ENCODE results near the gene WDR74.
"Not testable (repeated sequence)": the region's sequence is repeated elsewhere in the genome, so short reads cannot be mapped to it uniquely, and the experiment has no call there.

Gene WDR74

DNA sequence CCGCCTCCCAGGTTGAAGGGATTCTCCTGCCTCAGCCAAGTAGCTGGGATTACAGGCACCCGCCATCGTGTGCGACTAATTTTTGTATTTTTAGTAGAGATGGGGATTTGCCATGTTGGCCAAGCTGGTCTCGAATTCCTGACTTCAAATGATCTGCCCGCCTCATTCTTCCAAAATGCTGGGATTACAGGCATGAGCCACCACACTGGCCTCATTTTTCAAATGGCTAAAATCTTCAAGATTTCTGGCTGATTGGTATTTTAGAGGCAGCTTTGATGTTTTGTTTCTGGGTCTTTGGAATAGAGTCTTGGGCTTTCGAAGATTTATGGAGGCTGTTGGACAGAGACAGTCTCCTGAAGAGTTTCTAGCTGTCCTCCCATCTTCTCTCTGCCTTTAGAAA is 35.5 kb upstream of the WDR74 start:
- TF ChIP-seq, protein P1, sequence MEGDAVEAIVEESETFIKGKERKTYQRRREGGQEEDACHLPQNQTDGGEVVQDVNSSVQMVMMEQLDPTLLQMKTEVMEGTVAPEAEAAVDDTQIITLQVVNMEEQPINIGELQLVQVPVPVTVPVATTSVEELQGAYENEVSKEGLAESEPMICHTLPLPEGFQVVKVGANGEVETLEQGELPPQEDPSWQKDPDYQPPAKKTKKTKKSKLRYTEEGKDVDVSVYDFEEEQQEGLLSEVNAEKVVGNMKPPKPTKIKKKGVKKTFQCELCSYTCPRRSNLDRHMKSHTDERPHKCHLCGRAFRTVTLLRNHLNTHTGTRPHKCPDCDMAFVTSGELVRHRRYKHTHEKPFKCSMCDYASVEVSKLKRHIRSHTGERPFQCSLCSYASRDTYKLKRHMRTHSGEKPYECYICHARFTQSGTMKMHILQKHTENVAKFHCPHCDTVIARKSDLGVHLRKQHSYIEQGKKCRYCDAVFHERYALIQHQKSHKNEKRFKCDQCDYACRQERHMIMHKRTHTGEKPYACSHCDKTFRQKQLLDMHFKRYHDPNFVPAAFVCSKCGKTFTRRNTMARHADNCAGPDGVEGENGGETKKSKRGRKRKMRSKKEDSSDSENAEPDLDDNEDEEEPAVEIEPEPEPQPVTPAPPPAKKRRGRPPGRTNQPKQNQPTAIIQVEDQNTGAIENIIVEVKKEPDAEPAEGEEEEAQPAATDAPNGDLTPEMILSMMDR (IDR thresholded peaks at IDR 0.05; ENCODE audit: low read depth, low read length), result no peak
- no peak for DNase-seq (ENCODE audit: extremely low read depth, low read depth)

DNA sequence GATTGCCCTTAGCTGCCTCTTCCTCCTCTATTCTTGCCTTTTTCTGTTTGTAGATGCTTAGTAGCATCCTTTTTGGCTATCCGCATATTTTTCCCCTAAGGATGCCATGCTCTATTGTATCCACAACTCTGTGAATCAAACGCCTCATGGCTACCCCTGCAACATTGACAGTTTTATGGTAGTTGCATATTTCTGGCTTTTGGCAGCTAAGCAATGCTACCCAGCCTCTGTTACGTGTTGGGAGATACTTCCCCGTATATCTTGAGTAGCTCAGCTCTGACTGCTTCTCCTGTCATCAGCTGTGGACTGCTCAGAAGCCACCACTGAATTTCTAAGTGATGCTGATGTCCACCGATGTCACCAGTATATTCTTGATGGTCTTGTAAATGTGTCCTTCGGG is 26.2 kb upstream of the WDR74 start:
- TF ChIP-seq, protein P1 (IDR thresholded peaks at IDR 0.05; ENCODE audit: low read depth, low read length), result no peak

DNA sequence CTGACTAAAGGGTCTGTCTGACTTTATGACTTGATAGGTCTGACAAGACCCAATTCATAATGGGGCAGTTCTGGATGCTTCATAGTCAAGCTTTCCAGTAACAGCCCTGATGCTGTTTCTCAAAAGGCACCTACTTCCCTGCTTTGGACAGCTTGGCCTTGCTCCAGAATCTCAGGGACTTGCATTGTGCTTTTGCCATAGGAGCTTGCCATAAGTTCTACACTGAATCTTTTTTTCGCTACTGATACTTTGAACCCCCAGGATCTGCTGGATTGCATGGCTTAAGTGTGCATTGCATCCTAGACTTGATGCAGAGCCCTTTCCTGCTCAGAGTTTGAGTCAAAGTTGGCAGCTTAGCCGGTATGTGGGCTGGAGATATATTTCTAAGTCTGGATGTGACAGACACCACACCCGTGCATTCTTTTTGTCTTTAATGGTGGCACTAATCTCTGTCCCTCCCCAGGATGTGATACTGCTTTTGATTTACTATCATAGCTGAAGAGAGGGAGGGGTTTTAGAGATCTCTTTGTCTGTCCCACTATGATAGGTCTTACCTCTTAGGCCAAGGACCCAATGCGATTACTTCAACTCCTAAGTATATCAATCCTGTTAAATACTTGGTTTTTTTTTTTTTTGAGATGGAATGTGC is 24.4 kb upstream of the WDR74 start:
- TF ChIP-seq, protein P1 (IDR thresholded peaks at IDR 0.05; ENCODE audit: low read depth, low read length), result no peak

More for the DNA sequence above, 26.2 kb upstream of the WDR74 start:
- DNase-seq (ENCODE audit: extremely low read depth, low read depth), result no peak

DNA sequence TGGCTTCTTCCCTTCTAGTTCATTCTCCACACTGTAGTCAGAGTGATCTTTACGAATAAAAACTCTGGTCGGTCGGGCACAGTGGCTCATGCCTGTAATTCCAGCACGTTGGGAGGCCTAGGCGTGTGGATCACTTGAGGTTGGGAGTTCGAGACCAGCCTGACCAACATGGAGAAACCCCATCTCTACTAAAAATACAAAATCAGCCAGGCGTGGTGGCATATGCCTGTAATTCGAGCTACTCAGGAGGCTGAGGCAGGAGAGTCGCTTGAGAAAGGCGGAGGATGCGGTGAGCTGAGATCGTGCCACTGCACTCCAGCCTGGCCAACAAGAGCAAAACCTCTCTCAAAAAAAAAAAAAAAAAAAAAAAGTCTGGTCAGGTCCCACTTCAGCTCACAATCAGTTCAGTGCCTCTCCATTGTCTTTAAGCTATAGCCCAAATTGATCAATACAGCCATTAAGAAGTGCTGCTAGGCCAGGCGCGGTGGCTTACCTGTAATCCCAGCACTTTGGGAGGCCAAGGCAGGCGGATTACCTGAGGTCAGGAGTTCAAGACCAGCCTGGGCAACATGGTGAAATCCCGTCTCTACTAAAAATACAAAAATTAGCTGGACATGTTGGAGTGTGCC is 22.3 kb upstream of the WDR74 start:
- DNase-seq (ENCODE audit: extremely low read depth, low read depth), result not testable (repeated sequence)

More for the DNA sequence above, 24.4 kb upstream of the WDR74 start:
- no peak for DNase-seq (ENCODE audit: extremely low read depth, low read depth)

DNA sequence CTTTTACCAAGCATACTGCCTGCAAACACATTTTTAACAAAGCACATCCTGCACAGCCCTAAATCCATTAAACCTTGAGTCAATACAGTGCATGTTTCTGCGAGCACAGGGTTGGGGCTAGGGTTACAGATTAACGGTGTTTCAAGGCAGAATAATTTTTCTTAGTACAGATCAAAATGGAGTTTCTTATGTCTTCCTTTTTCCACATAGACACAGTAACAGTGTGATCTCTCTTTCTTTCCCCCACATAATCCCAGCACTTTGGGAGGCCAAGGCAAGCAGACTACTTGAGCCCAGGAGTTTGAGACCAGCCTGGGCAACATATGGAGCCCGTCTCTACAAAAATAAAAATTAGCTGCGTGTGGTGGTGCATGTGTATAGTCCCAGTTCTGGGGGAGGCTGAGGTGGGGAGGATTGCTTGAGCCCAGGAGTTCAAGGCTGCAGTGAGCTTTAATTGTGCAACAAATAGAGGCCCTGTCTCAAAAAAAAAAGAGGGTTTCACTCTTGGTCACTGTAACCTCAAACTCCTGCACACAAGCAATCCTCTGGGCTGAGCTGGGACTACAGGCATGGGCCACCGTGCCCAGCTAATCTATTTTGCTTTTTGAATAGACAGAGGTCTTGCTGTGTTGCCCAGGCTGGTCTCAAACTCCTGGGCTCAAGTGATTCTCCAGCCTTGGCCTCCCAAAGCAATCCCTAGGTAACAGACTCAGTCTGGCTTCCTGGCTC is 21.6 kb upstream of the WDR74 start:
- TF ChIP-seq, protein P1 (IDR thresholded peaks at IDR 0.05; ENCODE audit: low read depth, low read length), result no peak
- no peak for DNase-seq (ENCODE audit: extremely low read depth, low read depth)

DNA sequence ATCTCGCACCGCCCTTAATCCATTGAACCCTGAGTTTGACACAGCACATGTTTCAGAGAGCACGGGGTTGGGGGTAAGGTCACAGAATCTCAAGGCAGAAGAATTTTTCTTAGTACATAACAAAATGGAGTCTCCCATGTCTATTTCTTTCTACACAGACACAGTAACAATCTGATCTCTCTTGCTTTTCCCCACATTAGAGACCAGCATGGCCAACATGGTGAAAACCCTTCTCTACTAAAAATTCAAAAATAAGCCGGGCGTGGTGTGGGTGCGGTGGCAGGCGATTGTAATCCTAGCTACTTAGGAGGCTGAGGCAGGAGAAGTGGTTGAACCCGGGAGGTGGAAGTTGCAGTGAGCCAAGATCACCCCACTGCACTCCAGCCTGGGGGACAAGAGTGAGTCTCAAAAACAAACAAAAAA is 19.9 kb upstream of the WDR74 start:
- not testable (repeated sequence) for DNase-seq (ENCODE audit: extremely low read depth, low read depth)

DNA sequence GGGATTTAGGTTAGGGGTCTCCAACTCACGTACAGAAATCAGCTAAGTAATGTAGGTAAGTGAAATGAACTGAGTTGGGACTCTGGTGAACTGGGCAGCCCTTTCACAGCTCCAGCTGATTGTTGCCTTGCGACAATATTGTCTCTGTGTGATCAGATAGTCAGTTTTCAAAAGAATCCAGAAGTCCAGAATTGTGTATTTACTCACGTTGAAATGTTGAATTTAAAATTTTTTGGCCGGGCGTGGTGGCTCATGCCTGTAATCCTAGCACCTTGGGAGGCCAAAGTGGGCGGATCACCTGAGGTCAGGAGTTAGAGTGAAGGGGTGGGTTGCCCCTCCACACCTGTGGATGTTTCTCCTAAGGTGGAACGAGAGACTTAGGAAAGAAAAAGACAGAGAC is 18.8 kb upstream of the WDR74 start:
- TF ChIP-seq, protein P1 (IDR thresholded peaks at IDR 0.05; ENCODE audit: low read depth, low read length), result no peak

DNA sequence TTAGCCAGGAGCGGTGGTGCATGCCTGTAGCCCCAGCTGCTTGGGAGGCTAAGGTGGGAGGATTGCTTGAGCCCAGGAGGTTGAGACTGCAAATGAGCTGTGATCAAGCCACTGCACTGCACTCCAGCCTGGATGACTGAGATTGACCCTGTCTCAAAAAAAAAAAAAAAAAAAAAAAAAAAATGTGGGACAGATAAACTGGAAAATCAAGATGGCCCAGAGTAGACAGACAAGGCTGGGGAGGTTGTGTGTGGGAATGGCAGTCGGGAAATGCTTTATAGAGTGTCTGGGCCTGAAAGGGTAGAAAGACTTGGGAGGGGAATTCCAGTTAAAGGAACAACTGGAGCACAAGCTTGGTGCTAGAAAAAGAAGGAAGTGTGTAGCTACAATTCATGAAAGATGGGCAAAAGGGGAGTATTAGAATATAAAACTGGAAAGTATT is 18.2 kb upstream of the WDR74 start:
- TF ChIP-seq, protein P1 (IDR thresholded peaks at IDR 0.05; ENCODE audit: low read depth, low read length), result no peak
- DNase-seq (ENCODE audit: extremely low read depth, low read depth), result no peak

More for the DNA sequence above, 18.8 kb upstream of the WDR74 start:
- DNase-seq (ENCODE audit: extremely low read depth, low read depth), result no peak
